GM18505 (cell line): Measurements from ENCODE around the gene KLK13.

Source experiments
- ATAC-seq: cut with Tn5 transposase; IDR thresholded peaks from one replicate; pipeline ENCODE4 v1.9.1; 2021; ENCODE audit not compliant: unreplicated experiment
- POLR2A ChIP-seq: IDR thresholded peaks from 4 replicates; pipeline ENCODE4 v1.6.1; 2011; ENCODE audit warnings: borderline replicate concordance; ENCODE audit not compliant: insufficient read depth, insufficient read length; ENCODE audit errors: extremely low read depth

KLK13 gene

GRCh38 chr19:51098365-51099046 lies 33.6 kb upstream of the KLK13 start:
- no peak for ATAC-seq
- no peak for TF ChIP-seq POLR2A

- ATAC-seq = no peak
- TF ChIP-seq POLR2A = no peak
Measured at GRCh38 chr19:51097796-51098195, 32.9 kb upstream of the KLK13 start.

GRCh38 chr19:51097166-51097738 lies 32.4 kb upstream of the KLK13 start:
- no peak for ATAC-seq
- TF ChIP-seq POLR2A = no peak

- no peak for ATAC-seq
- no peak for TF ChIP-seq POLR2A
Measured at GRCh38 chr19:51096473-51097165, 31.7 kb upstream of the KLK13 start.

GRCh38 chr19:51094696-51095279 lies 29.9 kb upstream of the KLK13 start:
- no peak for ATAC-seq
- TF ChIP-seq POLR2A = no peak

GRCh38 chr19:51093510-51094345 lies 28.8 kb upstream of the KLK13 start:
- TF ChIP-seq POLR2A = no peak
- no peak for ATAC-seq

GRCh38 chr19:51093101-51093500 lies 28.2 kb upstream of the KLK13 start:
- TF ChIP-seq POLR2A = no peak
- no peak for ATAC-seq

GRCh38 chr19:51091895-51092873 lies 27.3 kb upstream of the KLK13 start:
- no peak for ATAC-seq
- no peak for TF ChIP-seq POLR2A

GRCh38 chr19:51091126-51091525 lies 26.2 kb upstream of the KLK13 start:
- no peak for TF ChIP-seq POLR2A
- ATAC-seq = no peak

- TF ChIP-seq POLR2A = no peak
- no peak for ATAC-seq
Measured at GRCh38 chr19:51090471-51090870, 25.6 kb upstream of the KLK13 start.

GRCh38 chr19:51089786-51090185 lies 24.9 kb upstream of the KLK13 start:
- TF ChIP-seq POLR2A = no peak
- ATAC-seq = no peak
